ENCODE measurements around the gene HEPACAM. TPM values are rescaled to one million over a fixed set of nuclear protein-coding genes. Genes with fewer than 3 reads are reported as not detected.

HEPACAM gene
- total RNA-seq, 1 experiment from 2014 or later: 0.11 TPM

- BruUV-seq (replicated peaks): no TSS peak
- CTCF ChIA-PET: no interaction called here
Observed at GRCh38 chr11:124923296-124923695, 12.6 kb downstream of the HEPACAM start.

GRCh38 chr11:124922831-124923230 is 13.0 kb downstream of the HEPACAM start:
- Histone ChIP-seq H2AFZ (ENCODE audit: low read length) (no peak overlapping the region), H3K4me1 (ENCODE audit: insufficient read depth, low read length) (no peaks in the 10 kb centered on the region), H3K79me2 (ENCODE audit: low read length) (no peaks in the 10 kb centered on the region), H3K9me2 (replicated peaks; ENCODE audit: low read length) (no peaks in the 10 kb centered on the region), H3K9ac (ENCODE audit: low read length) (no peak overlapping the region), H3K9me3 (ENCODE audit: low read length) (no peaks in the 10 kb centered on the region), H3F3A (ENCODE audit: low read length, unreplicated experiment) (no peaks in the 10 kb centered on the region), H4K20me1 (ENCODE audit: low read length) (no peaks in the 10 kb centered on the region), H3K27me3 (ENCODE audit: low read length) (no peaks in the 10 kb centered on the region), H3K36me3 (ENCODE audit: low read depth, low read length) (no peaks in the 10 kb centered on the region), H3K4me2 (ENCODE audit: low read length) (no peak overlapping the region), H3K27ac (ENCODE audit: low read length) (no peak overlapping the region), H3K4me3 (ENCODE audit: low read length) (no peak overlapping the region)
- ChIA-PET POLR2A (ENCODE audit: unreplicated experiment) (no interaction called here), CTCF (no interaction called here)
- no TSS peak for BruUV-seq (replicated peaks)
- DNase-seq: no peak
- no peak for TF ChIP-seq EZH2phosphoT487 (IDR thresholded peaks at IDR 0.05; ENCODE audit: borderline replicate concordance, low read length)
- no peak for TF ChIP-seq EZH2 (IDR thresholded peaks at IDR 0.05; ENCODE audit: low read length, unreplicated experiment)
- TF ChIP-seq CTCF (conservative IDR thresholded peaks at IDR 0.05; ENCODE audit: low read depth, low read length): no peak
- intact Hi-C loops (cut with micrococcal nuclease): no loop called here
- no peak for ATAC-seq

More at GRCh38 chr11:124923296-124923695, 12.6 kb downstream of the HEPACAM start:
- H3K4me2 ChIP-seq (ENCODE audit: low read length): no peak overlapping the region
- no peak for ATAC-seq
- H3K4me1 ChIP-seq (ENCODE audit: insufficient read depth, low read length): no peaks in the 10 kb centered on the region
- no peak overlapping the region for H3K4me3 ChIP-seq (ENCODE audit: low read length)
- intact Hi-C loops (cut with micrococcal nuclease): no loop called here
- H3K27me3 ChIP-seq (ENCODE audit: low read length): no peaks in the 10 kb centered on the region
- H4K20me1 ChIP-seq (ENCODE audit: low read length): no peaks in the 10 kb centered on the region
- H3K79me2 ChIP-seq (ENCODE audit: low read length): no peaks in the 10 kb centered on the region
- H3F3A ChIP-seq (ENCODE audit: low read length, unreplicated experiment): no peaks in the 10 kb centered on the region
- no peak for DNase-seq
- POLR2A ChIA-PET (ENCODE audit: unreplicated experiment): no interaction called here
- no peak overlapping the region for H3K9ac ChIP-seq (ENCODE audit: low read length)
- H3K9me3 ChIP-seq (ENCODE audit: low read length): no peaks in the 10 kb centered on the region
- TF ChIP-seq EZH2 (IDR thresholded peaks at IDR 0.05; ENCODE audit: low read length, unreplicated experiment) (no peak), CTCF (conservative IDR thresholded peaks at IDR 0.05; ENCODE audit: low read depth, low read length) (no peak), EZH2phosphoT487 (IDR thresholded peaks at IDR 0.05; ENCODE audit: borderline replicate concordance, low read length) (no peak)
- no peak overlapping the region for H2AFZ ChIP-seq (ENCODE audit: low read length)
- no peak overlapping the region for H3K27ac ChIP-seq (ENCODE audit: low read length)
- no peaks in the 10 kb centered on the region for H3K9me2 ChIP-seq (replicated peaks; ENCODE audit: low read length)
- no peaks in the 10 kb centered on the region for H3K36me3 ChIP-seq (ENCODE audit: low read depth, low read length)

GRCh38 chr11:124920870-124921609 is 14.8 kb downstream of the HEPACAM start:
- Histone ChIP-seq H3F3A (ENCODE audit: low read length, unreplicated experiment) (no peaks in the 10 kb centered on the region), H3K4me3 (ENCODE audit: low read length) (peak overlapping the region; percentile 22; the same call in 1 of the 2 replicates), H3K4me2 (ENCODE audit: low read length) (peak overlapping the region; percentile 37), H3K9ac (ENCODE audit: low read length) (no peak overlapping the region), H3K9me2 (replicated peaks; ENCODE audit: low read length) (no peaks in the 10 kb centered on the region), H4K20me1 (ENCODE audit: low read length) (no peaks in the 10 kb centered on the region), H3K79me2 (ENCODE audit: low read length) (no peaks in the 10 kb centered on the region), H2AFZ (ENCODE audit: low read length) (no peak overlapping the region; the same call in 1 of the 2 replicates), H3K4me1 (ENCODE audit: insufficient read depth, low read length) (no peaks in the 10 kb centered on the region), H3K27me3 (ENCODE audit: low read length) (no peaks in the 10 kb centered on the region), H3K36me3 (ENCODE audit: low read depth, low read length) (no peaks in the 10 kb centered on the region), H3K27ac (ENCODE audit: low read length) (no peak overlapping the region), H3K9me3 (ENCODE audit: low read length) (no peaks in the 10 kb centered on the region)
- intact Hi-C loops (cut with micrococcal nuclease): no loop called here
- no peak for DNase-seq
- peak; percentile 59 for ATAC-seq
- no peak for TF ChIP-seq CTCF (conservative IDR thresholded peaks at IDR 0.05; ENCODE audit: low read depth, low read length)
- no peak for TF ChIP-seq EZH2 (IDR thresholded peaks at IDR 0.05; ENCODE audit: low read length, unreplicated experiment)
- TF ChIP-seq EZH2phosphoT487 (IDR thresholded peaks at IDR 0.05; ENCODE audit: borderline replicate concordance, low read length): no peak
- BruUV-seq (replicated peaks): no TSS peak
- ChIA-PET POLR2A (ENCODE audit: unreplicated experiment) (no interaction called here), CTCF (no interaction called here)

Measured in PC-3 (cell line).